MM.1S (cell line): Measurements from ENCODE around the gene TRIM39.

Experiments
- DNase-seq: peaks from one replicate; pipeline ENCODE4 v3.0.0-alpha.2; 2015
- H2AFZ ChIP-seq: fragments of 300-600 bp; sonication (generic); 2 replicates; pipeline ENCODE4 v1.6.0; 2016; ENCODE audit warnings: antibody characterized with exemption, low read length
- H3F3A ChIP-seq: fragments of 300-600 bp; sonication (generic); 2 replicates; pipeline ENCODE4 v1.6.1; 2016; ENCODE audit warnings: mild to moderate bottlenecking, antibody characterized with exemption, low read length, moderate library complexity, mixed read lengths; ENCODE audit not compliant: insufficient read depth
- H3K27ac ChIP-seq: fragments of 300-600 bp; sonication (generic); 2 replicates; pipeline ENCODE4 v1.5.1; 2016; ENCODE audit warnings: mild to moderate bottlenecking, low read length
- H3K27me3 ChIP-seq: fragments of 300-600 bp; sonication (generic); replicated peaks from 2 replicates; pipeline ENCODE4 v1.6.0; 2016; ENCODE audit warnings: low read length; ENCODE audit not compliant: insufficient read depth
- H3K36me3 ChIP-seq: fragments of 300-600 bp; sonication (generic); replicated peaks from 2 replicates; pipeline ENCODE4 v1.6.1; 2016; ENCODE audit warnings: mild to moderate bottlenecking, low read length, mixed read lengths; ENCODE audit not compliant: insufficient read depth
- H3K4me1 ChIP-seq: fragments of 300-600 bp; sonication (generic); 2 replicates; pipeline ENCODE4 v1.6.1; 2016; ENCODE audit warnings: low read length, mixed read lengths
- H3K4me2 ChIP-seq: fragments of 300-600 bp; sonication (generic); 2 replicates; pipeline ENCODE4 v1.6.0; 2016; ENCODE audit warnings: low read depth, low read length
- H3K4me3 ChIP-seq: fragments of 300-600 bp; sonication (generic); 2 replicates; pipeline ENCODE4 v1.5.1; 2016; ENCODE audit warnings: low read length, mixed read lengths
- H3K79me2 ChIP-seq: fragments of 300-600 bp; sonication (generic); 2 replicates; pipeline ENCODE4 v1.6.1; 2016; ENCODE audit warnings: mixed run types, low read length, mixed read lengths
- H3K9ac ChIP-seq: fragments of 300-600 bp; sonication (generic); 2 replicates; pipeline ENCODE4 v1.6.1; 2016; ENCODE audit warnings: low read length, mixed read lengths
- H3K9me2 ChIP-seq: fragments of 300-600 bp; sonication (generic); replicated peaks from 2 replicates; pipeline ENCODE4 v1.6.1; 2016; ENCODE audit warnings: mild to moderate bottlenecking, low read length, mixed read lengths; ENCODE audit not compliant: insufficient read depth
- H3K9me3 ChIP-seq: fragments of 300-600 bp; sonication (generic); replicated peaks from 2 replicates; pipeline ENCODE4 v1.6.1; 2016; ENCODE audit warnings: mild to moderate bottlenecking, low read length, mixed read lengths; ENCODE audit not compliant: insufficient read depth
- H4K20me1 ChIP-seq: fragments of 300-600 bp; sonication (generic); 2 replicates; pipeline ENCODE4 v1.6.1; 2016; ENCODE audit warnings: mild to moderate bottlenecking, low read length, moderate library complexity, mixed read lengths; ENCODE audit not compliant: insufficient read depth
- CTCF ChIP-seq: fragments of 300-600 bp; sonication (generic); IDR thresholded peaks from 2 replicates; pipeline ENCODE4 v1.5.1; 2016; ENCODE audit warnings: antibody characterized with exemption, low read length, mixed read lengths
- EZH2 ChIP-seq: fragments of 300-600 bp; sonication (generic); optimal IDR thresholded peaks from 2 replicates; pipeline ENCODE3; 2017; ENCODE audit warnings: low read depth, mild to moderate bottlenecking, antibody characterized with exemption, low read length, mixed read lengths
- EZH2phosphoT487 ChIP-seq: fragments of 300-600 bp; sonication (generic); IDR thresholded peaks from 2 replicates; pipeline ENCODE4 v1.6.1; 2018; ENCODE audit warnings: antibody characterized with exemption, low read length

TRIM39 gene

GRCh38 chr6:30341218-30341617 lies 14.5 kb downstream of the TRIM39 start:
- no peaks in the 10 kb centered on the region for H3K36me3 ChIP-seq

GRCh38 chr6:30341728-30342127 lies 15.0 kb downstream of the TRIM39 start:
- peaks cover 9% of the 10 kb centered on the region; the same call in 1 of the 2 replicates for H3K79me2 ChIP-seq
- peaks cover 7% of the 10 kb centered on the region; the same call in 1 of the 2 replicates for H3K4me1 ChIP-seq
- TF ChIP-seq EZH2phosphoT487 (no peak), EZH2 (no peak), CTCF (no peak)
- no peak for DNase-seq
- no peak overlapping the region for H3K4me3 ChIP-seq
- H3K4me2 ChIP-seq = no peak overlapping the region
- no peaks in the 10 kb centered on the region for H3K9me3 ChIP-seq
- no peaks in the 10 kb centered on the region for H3F3A ChIP-seq
- H3K9ac ChIP-seq = no peak overlapping the region
- H3K27ac ChIP-seq = no peak overlapping the region
- no peaks in the 10 kb centered on the region for H3K36me3 ChIP-seq
- no peaks in the 10 kb centered on the region for H3K9me2 ChIP-seq
- no peak overlapping the region for H2AFZ ChIP-seq
- no peaks in the 10 kb centered on the region for H4K20me1 ChIP-seq
- H3K27me3 ChIP-seq = no peaks in the 10 kb centered on the region

More at GRCh38 chr6:30341218-30341617, 14.5 kb downstream of the TRIM39 start:
- peaks cover 7% of the 10 kb centered on the region; the same call in 1 of the 2 replicates for H3K4me1 ChIP-seq
- H3K79me2 ChIP-seq = peaks cover 7% of the 10 kb centered on the region; the same call in 1 of the 2 replicates
- H3K9me2 ChIP-seq = no peaks in the 10 kb centered on the region
- no peak overlapping the region for H3K9ac ChIP-seq
- no peak for DNase-seq
- no peaks in the 10 kb centered on the region for H3K27me3 ChIP-seq
- H4K20me1 ChIP-seq = no peaks in the 10 kb centered on the region
- no peak overlapping the region for H2AFZ ChIP-seq
- no peaks in the 10 kb centered on the region for H3F3A ChIP-seq
- no peak overlapping the region for H3K27ac ChIP-seq
- TF ChIP-seq EZH2 (no peak), CTCF (no peak), EZH2phosphoT487 (no peak)
- H3K4me2 ChIP-seq = no peak overlapping the region
- H3K4me3 ChIP-seq = no peak overlapping the region
- no peaks in the 10 kb centered on the region for H3K9me3 ChIP-seq

GRCh38 chr6:30344191-30344867 lies 17.6 kb downstream of the TRIM39 start:
- Histone ChIP-seq H3F3A (no peaks in the 10 kb centered on the region), H3K9me2 (no peaks in the 10 kb centered on the region), H3K27ac (no peak overlapping the region), H3K79me2 (peaks cover 9% of the 10 kb centered on the region; the same call in 1 of the 2 replicates), H3K4me2 (peak overlapping the region; percentile 67), H2AFZ (peak overlapping the region; percentile 80), H3K4me1 (peaks cover 12% of the 10 kb centered on the region; the same call in 1 of the 2 replicates), H3K4me3 (peak overlapping the region; percentile 98; the same call in 1 of the 2 replicates), H3K9ac (no peak overlapping the region; the same call in 1 of the 2 replicates), H4K20me1 (no peaks in the 10 kb centered on the region), H3K27me3 (no peaks in the 10 kb centered on the region), H3K9me3 (no peaks in the 10 kb centered on the region), H3K36me3 (no peaks in the 10 kb centered on the region)
- no peak for TF ChIP-seq EZH2phosphoT487
- TF ChIP-seq CTCF = no peak
- TF ChIP-seq EZH2 = no peak
- DNase-seq = no peak
